HEK293 (cell line): ENCODE results near the gene MEGF8.

Source experiments
- CTCF ChIA-PET: fragments of 350-600 bp; formaldehyde crosslinking; extraction: SDS; loops from one replicate; lab custom pipeline; 2021; ENCODE audit warnings: antibody characterized with exemption; lab: Yijun Ruan, JAX
- POLR2A ChIA-PET: fragments of 300-600 bp; formaldehyde crosslinking; extraction: SDS; loops from one replicate; lab custom pipeline; 2020; ENCODE audit warnings: antibody characterized with exemption, inconsistent platforms; lab: Yijun Ruan, JAX
- H3K27ac ChIP-seq: fragments of 200-500 bp; sonication (Bioruptor generic); 2 replicates; pipeline ENCODE4 v1.5.1; 2014; ENCODE audit warnings: low read depth, low read length, control low read depth, inconsistent platforms; ENCODE audit errors: extremely low read depth
- H3K36me3 ChIP-seq, 2 experiments: fragments of 200-500 bp in 1 of 2; sonication (Bioruptor generic) in 1 of 2; 1 replicate in 1 of 2; 2 replicates in 1 of 2; pipeline ENCODE4 v1.5.1; 2014 to 2017; ENCODE audit warnings: inconsistent platforms in 2 of 2, low read length in 2 of 2; ENCODE audit not compliant: control insufficient read depth in 2 of 2, insufficient read depth in 1 of 2
- H3K4me1 ChIP-seq: fragments of 200-500 bp; sonication (Bioruptor generic); 2 replicates; pipeline ENCODE4 v1.5.1; 2014; ENCODE audit warnings: mild to moderate bottlenecking, low read length, inconsistent platforms; ENCODE audit not compliant: control insufficient read depth, insufficient read depth
- H3K4me3 ChIP-seq: 2 replicates; pipeline ENCODE4 v1.5.1; 2011; ENCODE audit warnings: low read depth, mild to moderate bottlenecking, control low read depth, low read length, moderate library complexity
- H3K9me3 ChIP-seq: fragments of 200-500 bp; sonication (Bioruptor generic); 2 replicates; pipeline ENCODE4 v1.5.1; 2014; ENCODE audit warnings: low read depth, low read length, inconsistent platforms; ENCODE audit not compliant: control insufficient read depth, insufficient read depth
- FEZF1 ChIP-seq: fragments of 450-650 bp; formaldehyde crosslinking; IDR thresholded peaks from 2 replicates; pipeline ENCODE4 v1.5.1; 2016; ENCODE audit warnings: missing biosample characterization, missing genetic modification characterization
- HOXA7 ChIP-seq: sonication (generic); formaldehyde crosslinking; IDR thresholded peaks from 2 replicates; pipeline ENCODE4 v1.8.1; 2022; ENCODE audit warnings: missing genetic modification reagents, borderline replicate concordance
- KLF10 ChIP-seq: fragments of 450-650 bp; IDR thresholded peaks from 2 replicates; pipeline ENCODE4 v1.5.1; 2018; ENCODE audit warnings: missing biosample characterization, mild to moderate bottlenecking, missing genetic modification characterization
- PRDM4 ChIP-seq: fragments of 450-650 bp; formaldehyde crosslinking; IDR thresholded peaks from 2 replicates; pipeline ENCODE4 v1.5.1; 2017; ENCODE audit warnings: missing biosample characterization, missing genetic modification characterization
- ZBTB6 ChIP-seq: fragments of 450-650 bp; formaldehyde crosslinking; IDR thresholded peaks from 2 replicates; pipeline ENCODE4 v1.5.1; 2017; ENCODE audit warnings: missing biosample characterization, missing genetic modification characterization
- ZNF221 ChIP-seq: fragments of 450-650 bp; formaldehyde crosslinking; IDR thresholded peaks from 2 replicates; pipeline ENCODE4 v1.5.1; 2017; ENCODE audit warnings: missing biosample characterization, missing genetic modification characterization, borderline replicate concordance
- ZNF362 ChIP-seq: fragments of 450-650 bp; formaldehyde crosslinking; IDR thresholded peaks from 2 replicates; pipeline ENCODE4 v1.5.1; 2016; ENCODE audit warnings: missing biosample characterization, missing genetic modification characterization
- ZNF37A ChIP-seq: fragments of 450-650 bp; IDR thresholded peaks from 2 replicates; pipeline ENCODE4 v1.5.1; 2018; ENCODE audit warnings: missing biosample characterization, missing genetic modification characterization
- ZNF416 ChIP-seq: fragments of 450-650 bp; formaldehyde crosslinking; IDR thresholded peaks from 2 replicates; pipeline ENCODE4 v1.5.1; 2016; ENCODE audit warnings: missing biosample characterization, missing genetic modification characterization
- ZNF48 ChIP-seq: fragments of 450-650 bp; formaldehyde crosslinking; IDR thresholded peaks from 2 replicates; pipeline ENCODE4 v1.5.1; 2016; ENCODE audit warnings: missing biosample characterization, missing genetic modification characterization
- ZNF529 ChIP-seq: fragments of 450-650 bp; formaldehyde crosslinking; IDR thresholded peaks from 2 replicates; pipeline ENCODE4 v1.5.1; 2017; ENCODE audit warnings: missing genetic modification characterization, missing biosample characterization; ENCODE audit not compliant: insufficient replicate concordance
- ZNF558 ChIP-seq: fragments of 450-650 bp; formaldehyde crosslinking; IDR thresholded peaks from 2 replicates; pipeline ENCODE4 v1.5.1; 2016; ENCODE audit warnings: missing biosample characterization, missing genetic modification characterization
- ZNF704 ChIP-seq: fragments of 450-650 bp; formaldehyde crosslinking; IDR thresholded peaks from 2 replicates; pipeline ENCODE4 v1.5.1; 2016; ENCODE audit warnings: missing biosample characterization, missing genetic modification characterization
- ZNF747 ChIP-seq: fragments of 450-650 bp; formaldehyde crosslinking; IDR thresholded peaks from 2 replicates; pipeline ENCODE4 v1.5.1; 2016; ENCODE audit warnings: missing biosample characterization, missing genetic modification characterization
- ZNF777 ChIP-seq: fragments of 450-650 bp; formaldehyde crosslinking; IDR thresholded peaks from 2 replicates; pipeline ENCODE4 v1.5.1; 2017; ENCODE audit warnings: missing biosample characterization, missing genetic modification characterization, borderline replicate concordance
- ZNF843 ChIP-seq: fragments of 450-650 bp; formaldehyde crosslinking; IDR thresholded peaks from 2 replicates; pipeline ENCODE4 v1.5.1; 2016; ENCODE audit warnings: missing biosample characterization, missing genetic modification characterization
- ZSCAN16 ChIP-seq: fragments of 450-650 bp; formaldehyde crosslinking; IDR thresholded peaks from 2 replicates; pipeline ENCODE4 v1.5.1; 2016; ENCODE audit warnings: missing biosample characterization, missing genetic modification characterization
- ZSCAN30 ChIP-seq: fragments of 450-650 bp; IDR thresholded peaks from 2 replicates; pipeline ENCODE4 v1.5.1; 2018; ENCODE audit warnings: missing biosample characterization, mild to moderate bottlenecking, missing genetic modification characterization, moderate library complexity
- TF ChIP-seq, protein P1 (sequence below): fragments of 450-650 bp; formaldehyde crosslinking; IDR thresholded peaks from 2 replicates; pipeline ENCODE4 v1.5.1; 2017; ENCODE audit warnings: missing biosample characterization, missing genetic modification characterization
- TF ChIP-seq, protein P2 (sequence below): fragments of 450-650 bp; formaldehyde crosslinking; IDR thresholded peaks from 2 replicates; pipeline ENCODE4 v1.5.1; 2016; ENCODE audit warnings: missing biosample characterization, missing genetic modification characterization

Gene MEGF8

DNA sequence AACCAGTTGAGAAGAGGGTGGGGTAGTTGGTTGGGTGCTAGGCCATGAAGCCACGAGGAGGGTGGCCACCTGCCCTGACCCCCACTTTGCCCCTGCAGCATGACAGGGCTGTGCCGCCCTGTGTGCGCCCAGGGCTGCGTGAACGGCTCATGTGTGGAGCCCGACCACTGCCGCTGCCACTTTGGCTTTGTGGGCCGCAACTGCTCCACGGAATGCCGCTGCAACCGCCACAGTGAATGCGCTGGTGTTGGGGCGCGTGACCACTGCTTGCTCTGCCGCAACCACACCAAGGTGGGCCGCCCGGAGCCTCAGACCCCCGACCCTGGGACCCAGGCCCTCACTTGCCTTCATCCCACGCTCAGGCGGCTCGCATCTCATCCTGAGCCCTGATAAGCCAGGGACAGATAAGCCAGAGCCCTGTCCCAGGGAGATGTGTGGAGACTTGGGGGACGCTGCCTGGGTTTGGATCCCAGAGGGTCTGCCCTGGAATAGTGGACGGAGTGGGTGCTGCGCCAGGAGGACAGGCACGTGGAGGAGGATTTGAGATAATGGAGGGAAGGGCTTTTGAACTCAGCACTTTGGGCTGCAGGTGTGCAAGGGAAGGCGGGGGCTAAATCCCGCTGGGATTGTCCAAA is 44.1 kb downstream of the MEGF8 start (continued):
- TF ChIP-seq ZNF362 (tag by site-specific recombination) (no peak), ZBTB6 (tag by site-specific recombination) (no peak), ZNF777 (tag by site-specific recombination) (no peak), ZNF37A (no peak), KLF10 (tag by site-specific recombination) (no peak)

DNA sequence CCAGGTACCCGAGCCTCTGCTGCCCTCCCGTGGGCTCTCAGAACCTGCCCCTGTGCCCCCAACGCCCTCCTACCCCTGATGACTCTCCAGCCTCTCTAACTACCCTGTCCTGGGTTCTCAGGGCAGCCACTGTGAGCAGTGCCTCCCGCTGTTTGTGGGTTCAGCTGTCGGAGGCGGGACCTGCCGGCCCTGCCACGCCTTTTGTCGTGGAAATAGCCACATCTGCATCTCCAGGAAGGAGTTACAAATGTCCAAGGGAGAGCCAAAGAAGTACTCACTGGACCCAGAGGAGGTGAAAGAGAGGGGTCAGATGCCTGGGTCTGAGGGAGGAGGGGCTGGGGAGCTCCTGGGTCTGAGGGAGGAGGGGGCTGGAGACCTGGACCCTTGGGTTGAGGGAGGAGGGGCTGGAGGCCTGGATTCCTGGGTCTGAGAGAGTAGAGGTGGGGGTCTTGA is 44.7 kb downstream of the MEGF8 start:
- ChIA-PET POLR2A (interaction anchor here (1.4 to 2.4 kb wide), 2 partner anchors 26 to 42 kb away, joined by 3 to 11 read pairs; no protein-coding TSS in a partner anchor), CTCF (interaction anchor here (0.8 to 1.5 kb wide), 3 partner anchors 27 to 70 kb away, joined by 3 to 5 read pairs (median 3); no protein-coding TSS in a partner anchor)
- H3K36me3 ChIP-seq, result peaks cover 37% of the 10 kb centered on the region in 2 experiments
- no peak overlapping the region for H3K4me3 ChIP-seq
- TF ChIP-seq, protein P1, sequence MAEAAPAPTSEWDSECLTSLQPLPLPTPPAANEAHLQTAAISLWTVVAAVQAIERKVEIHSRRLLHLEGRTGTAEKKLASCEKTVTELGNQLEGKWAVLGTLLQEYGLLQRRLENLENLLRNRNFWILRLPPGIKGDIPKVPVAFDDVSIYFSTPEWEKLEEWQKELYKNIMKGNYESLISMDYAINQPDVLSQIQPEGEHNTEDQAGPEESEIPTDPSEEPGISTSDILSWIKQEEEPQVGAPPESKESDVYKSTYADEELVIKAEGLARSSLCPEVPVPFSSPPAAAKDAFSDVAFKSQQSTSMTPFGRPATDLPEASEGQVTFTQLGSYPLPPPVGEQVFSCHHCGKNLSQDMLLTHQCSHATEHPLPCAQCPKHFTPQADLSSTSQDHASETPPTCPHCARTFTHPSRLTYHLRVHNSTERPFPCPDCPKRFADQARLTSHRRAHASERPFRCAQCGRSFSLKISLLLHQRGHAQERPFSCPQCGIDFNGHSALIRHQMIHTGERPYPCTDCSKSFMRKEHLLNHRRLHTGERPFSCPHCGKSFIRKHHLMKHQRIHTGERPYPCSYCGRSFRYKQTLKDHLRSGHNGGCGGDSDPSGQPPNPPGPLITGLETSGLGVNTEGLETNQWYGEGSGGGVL (tag by site-specific recombination), result no peak
- TF ChIP-seq HOXA7 (CRISPR knock-in tag) (no peak), ZNF48 (tag by site-specific recombination) (no peak), FEZF1 (tag by site-specific recombination) (no peak), ZNF558 (tag by site-specific recombination) (no peak)
- H3K4me1 ChIP-seq, result 0 out of 2 replicates have a peak, but pooled peaks cover 3% of the 10 kb centered on the region
- no peaks in the 10 kb centered on the region for H3K9me3 ChIP-seq
- H3K27ac ChIP-seq, result no peak overlapping the region

DNA sequence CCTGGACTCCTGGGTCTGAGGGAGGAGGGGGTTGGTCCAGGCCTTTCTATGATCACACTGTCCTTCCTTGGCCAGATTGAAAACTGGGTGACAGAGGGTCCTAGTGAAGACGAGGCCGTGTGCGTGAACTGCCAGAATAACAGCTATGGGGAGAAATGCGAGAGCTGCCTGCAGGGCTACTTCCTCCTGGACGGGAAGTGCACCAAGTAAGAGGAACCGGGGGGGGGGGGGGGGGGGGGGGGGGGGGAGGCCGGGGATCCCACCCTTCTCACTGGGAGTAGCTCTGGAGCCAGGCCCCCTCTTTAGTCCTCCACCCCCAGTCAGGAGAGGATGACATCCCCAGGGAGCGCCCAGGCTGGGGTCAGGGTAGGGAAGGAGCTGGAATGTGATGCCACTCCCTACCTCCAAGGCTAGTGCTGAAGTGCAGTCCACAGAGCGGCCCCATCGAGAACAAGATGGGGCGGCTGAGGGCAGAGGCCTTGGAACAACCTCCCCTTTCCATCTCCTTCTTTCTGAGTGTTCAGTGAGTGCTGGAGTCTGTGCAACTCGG is 45.3 kb downstream of the MEGF8 start:
- no peak overlapping the region for H3K4me3 ChIP-seq
- ChIA-PET CTCF (interaction anchor here (0.8 to 1.5 kb wide), 5 partner anchors 16 to 79 kb away, joined by 3 to 5 read pairs (median 3); no protein-coding TSS in a partner anchor), POLR2A (interaction anchor here (0.6 to 2.4 kb wide), 3 partner anchors 26 to 57 kb away, joined by 3 to 11 read pairs (median 4); no protein-coding TSS in a partner anchor)
- H3K36me3 ChIP-seq, result peaks cover 37 to 42% of the 10 kb centered on the region in 2 experiments
- H3K9me3 ChIP-seq, result no peaks in the 10 kb centered on the region
- 0 out of 2 replicates have a peak, but pooled peaks cover 3% of the 10 kb centered on the region for H3K4me1 ChIP-seq
- no peak overlapping the region for H3K27ac ChIP-seq
- TF ChIP-seq ZSCAN30 (tag by site-specific recombination) (no peak), ZNF529 (tag by site-specific recombination) (no peak), ZNF221 (tag by site-specific recombination) (no peak), ZNF416 (tag by site-specific recombination) (no peak), ZNF843 (tag by site-specific recombination) (no peak), ZSCAN16 (tag by site-specific recombination) (no peak), PRDM4 (tag by site-specific recombination) (no peak), ZNF704 (tag by site-specific recombination) (no peak), FEZF1 (tag by site-specific recombination) (no peak), ZNF747 (no peak)
- TF ChIP-seq, protein P2, sequence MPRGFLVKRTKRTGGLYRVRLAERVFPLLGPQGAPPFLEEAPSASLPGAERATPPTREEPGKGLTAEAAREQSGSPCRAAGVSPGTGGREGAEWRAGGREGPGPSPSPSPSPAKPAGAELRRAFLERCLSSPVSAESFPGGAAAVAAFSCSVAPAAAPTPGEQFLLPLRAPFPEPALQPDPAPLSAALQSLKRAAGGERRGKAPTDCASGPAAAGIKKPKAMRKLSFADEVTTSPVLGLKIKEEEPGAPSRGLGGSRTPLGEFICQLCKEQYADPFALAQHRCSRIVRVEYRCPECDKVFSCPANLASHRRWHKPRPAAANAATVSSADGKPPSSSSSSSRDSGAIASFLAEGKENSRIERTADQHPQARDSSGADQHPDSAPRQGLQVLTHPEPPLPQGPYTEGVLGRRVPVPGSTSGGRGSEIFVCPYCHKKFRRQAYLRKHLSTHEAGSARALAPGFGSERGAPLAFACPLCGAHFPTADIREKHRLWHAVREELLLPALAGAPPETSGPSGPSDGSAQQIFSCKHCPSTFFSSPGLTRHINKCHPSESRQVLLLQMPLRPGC, result no peak
